GM23248 (cell line): ENCODE measurements around the gene WAS.
"Not testable (repeated sequence)": the region's sequence is repeated elsewhere in the genome, so short reads cannot be mapped to it uniquely, and the experiment has no call there.

Experiments
- EZH2 ChIP-seq: fragments of 200-600 bp; sonication (generic); IDR thresholded peaks from 2 replicates; pipeline ENCODE4 v1.6.1; 2018; ENCODE audit warnings: antibody characterized with exemption, mild to moderate bottlenecking; ENCODE audit not compliant: insufficient read depth, poor library complexity, severe bottlenecking
- EZH2phosphoT487 ChIP-seq: fragments of 200-600 bp; sonication (generic); IDR thresholded peaks from 2 replicates; pipeline ENCODE4 v1.6.1; 2018; ENCODE audit warnings: antibody characterized with exemption, moderate library complexity, mild to moderate bottlenecking, low read depth; ENCODE audit not compliant: insufficient read depth

DNA sequence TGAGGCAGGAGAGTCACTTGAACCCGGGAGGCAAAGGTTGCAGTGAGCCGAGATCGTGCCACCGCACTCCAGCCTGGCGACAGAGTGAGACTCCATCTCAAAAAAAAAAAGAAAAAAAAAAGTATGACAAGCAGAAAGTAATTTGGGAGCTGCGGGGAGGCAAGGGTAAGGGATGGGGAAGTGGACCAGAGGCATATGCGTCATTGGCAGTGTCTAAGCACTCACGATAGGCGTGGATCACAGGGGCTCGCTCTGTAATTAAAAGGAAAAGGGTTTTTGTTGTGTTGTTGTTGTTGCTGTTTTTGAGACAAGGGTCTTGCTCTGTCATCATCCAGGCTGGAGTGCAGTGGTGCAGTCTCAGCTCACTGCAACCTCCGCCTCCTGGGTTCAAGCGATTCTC, 804 bp upstream of the WAS start:
- not testable (repeated sequence) for TF ChIP-seq EZH2phosphoT487, EZH2
